HG03565 (cell line): ENCODE measurements around the gene RAB26.
"Not testable (repeated sequence)": the region's sequence is repeated elsewhere in the genome, so short reads cannot be mapped to it uniquely, and the experiment has no call there.

Experiments used
- ATAC-seq: cut with Tn5 transposase; IDR thresholded peaks from one replicate; pipeline ENCODE4 v1.9.1; 2021; ENCODE audit warnings: mild to moderate bottlenecking, moderate library complexity; ENCODE audit not compliant: unreplicated experiment

RAB26 gene

GRCh38 chr16:2147981-2148671 lies at the start of gene RAB26:
Gene RAB26, plus strand, starts transcription at chr16:2148625. Its CDS starts 159 bp downstream, at chr16:2148784.
- no peak for ATAC-seq

GRCh38 chr16:2101581-2101980 lies 46.8 kb upstream of the RAB26 start:
- ATAC-seq, result not testable (repeated sequence)

- no peak for ATAC-seq
Observed at GRCh38 chr16:2102471-2102870, 46.0 kb upstream of the RAB26 start.

GRCh38 chr16:2104464-2104863 lies 44.0 kb upstream of the RAB26 start:
- ATAC-seq, result not testable (repeated sequence)

GRCh38 chr16:2105291-2105690 lies 43.1 kb upstream of the RAB26 start:
- not testable (repeated sequence) for ATAC-seq

GRCh38 chr16:2105769-2106168 lies 42.7 kb upstream of the RAB26 start:
- ATAC-seq, result not testable (repeated sequence)

- ATAC-seq, result not testable (repeated sequence)
Observed at GRCh38 chr16:2106211-2106610, 42.2 kb upstream of the RAB26 start.

- not testable (repeated sequence) for ATAC-seq
Observed at GRCh38 chr16:2107121-2107790, 41.2 kb upstream of the RAB26 start.

GRCh38 chr16:2107791-2108125 lies 40.7 kb upstream of the RAB26 start:
- ATAC-seq, result not testable (repeated sequence)

- not testable (repeated sequence) for ATAC-seq
Observed at GRCh38 chr16:2108446-2109270, 39.8 kb upstream of the RAB26 start.

GRCh38 chr16:2109271-2109580 lies 39.2 kb upstream of the RAB26 start:
- ATAC-seq, result not testable (repeated sequence)

- ATAC-seq, result not testable (repeated sequence)
Observed at GRCh38 chr16:2109872-2110271, 38.6 kb upstream of the RAB26 start.

- not testable (repeated sequence) for ATAC-seq
Observed at GRCh38 chr16:2110332-2111008, 38.0 kb upstream of the RAB26 start.

GRCh38 chr16:2111009-2111353 lies 37.4 kb upstream of the RAB26 start:
- ATAC-seq, result not testable (repeated sequence)

GRCh38 chr16:2111412-2112335 lies 36.8 kb upstream of the RAB26 start:
- ATAC-seq, result not testable (repeated sequence)

- ATAC-seq, result not testable (repeated sequence)
Observed at GRCh38 chr16:2112539-2113106, 35.8 kb upstream of the RAB26 start.

- not testable (repeated sequence) for ATAC-seq
Observed at GRCh38 chr16:2114225-2114624, 34.2 kb upstream of the RAB26 start.

- not testable (repeated sequence) for ATAC-seq
Observed at GRCh38 chr16:2114885-2115590, 33.4 kb upstream of the RAB26 start.

GRCh38 chr16:2115591-2115973 lies 32.8 kb upstream of the RAB26 start:
- ATAC-seq, result no peak
